ENCODE measurements around the gene SELE. TPM values are rescaled to one million over a fixed set of nuclear protein-coding genes. Genes with fewer than 3 reads are reported as not detected.
"Not testable (repeated sequence)": the region's sequence is repeated elsewhere in the genome, so short reads cannot be mapped to it uniquely, and the experiment has no call there.

Gene SELE
- total and polyA plus RNA-seq, 9 of the 15 experiments (the other 6 are each of a cell fraction or from before 2014, with no cell fraction given) = 0.08 TPM; not detected in 8

- TF ChIP-seq REST (IDR thresholded peaks at IDR 0.05; ENCODE audit: borderline replicate concordance) (no peak), REST (CRISPR knock-in tag; IDR thresholded peaks at IDR 0.05; ENCODE audit: low read depth) (no peak)
Observed at GRCh38 chr1:169683661-169684060, 50.2 kb downstream of the SELE start (continued).

GRCh38 chr1:169683168-169683567 is 50.7 kb downstream of the SELE start:
- H3K4me1 ChIP-seq (replicated peaks in 1 of 2; ENCODE audit: control insufficient read depth in 2 of 2, insufficient read depth in 2 of 2, low read length in 2 of 2); H3K4me2 ChIP-seq (ENCODE audit: insufficient read depth, low read length); CTCF ChIA-PET (ENCODE audit: low intra/inter-chr PET ratio); H2AFZ ChIP-seq (ENCODE audit: low read depth, low read length); H3K9me1 ChIP-seq (ENCODE audit: control insufficient read depth, insufficient read depth, low read length); DNase-seq (ENCODE audit: extremely low read depth in 1 of 4, low spot score in 3 of 4); H3K9me3 ChIP-seq (replicated peaks; ENCODE audit: control insufficient read depth, insufficient read depth, low read depth, low read length); H3K27me3 ChIP-seq (ENCODE audit: control insufficient read depth in 2 of 2, insufficient read depth in 2 of 2, low read length in 2 of 2); H3K36me3 ChIP-seq (ENCODE audit: control insufficient read depth, insufficient read depth, low read length); BruUV-seq (replicated peaks); POLR2A ChIA-PET; H3K79me2 ChIP-seq (ENCODE audit: control insufficient read depth, insufficient read depth, low read length); H4K20me1 ChIP-seq (replicated peaks; ENCODE audit: control insufficient read depth, insufficient read depth, low read length); H3K4me3 ChIP-seq; ATAC-seq; in situ Hi-C loops (cut with MboI); intact Hi-C loops (cut with micrococcal nuclease); H3K9ac ChIP-seq (ENCODE audit: insufficient read depth in 1 of 2, low read depth in 2 of 2, low read length in 2 of 2); H3K27ac ChIP-seq (ENCODE audit: extremely low read depth, low read depth, low read length); FAIRE-seq: not testable (repeated sequence)
- WGBS (ENCODE audit: insufficient coverage, low coverage, missing lambda C conversion rate) = 0% methylated on average over 4 of the region's 4 CpGs

Measured in K562 (cell line).